NCI-H2081 treated with DMSO at 0.1 percent for 48 hours (cell line): ENCODE data around the gene GPX6.
"Not testable (repeated sequence)": the region's sequence is repeated elsewhere in the genome, so short reads cannot be mapped to it uniquely, and the experiment has no call there.

ENCODE experiments used
- DNase-seq: peaks from one replicate; lab custom pipeline; 2025; lab: John Stamatoyannopoulos, UW

GPX6 gene

DNA sequence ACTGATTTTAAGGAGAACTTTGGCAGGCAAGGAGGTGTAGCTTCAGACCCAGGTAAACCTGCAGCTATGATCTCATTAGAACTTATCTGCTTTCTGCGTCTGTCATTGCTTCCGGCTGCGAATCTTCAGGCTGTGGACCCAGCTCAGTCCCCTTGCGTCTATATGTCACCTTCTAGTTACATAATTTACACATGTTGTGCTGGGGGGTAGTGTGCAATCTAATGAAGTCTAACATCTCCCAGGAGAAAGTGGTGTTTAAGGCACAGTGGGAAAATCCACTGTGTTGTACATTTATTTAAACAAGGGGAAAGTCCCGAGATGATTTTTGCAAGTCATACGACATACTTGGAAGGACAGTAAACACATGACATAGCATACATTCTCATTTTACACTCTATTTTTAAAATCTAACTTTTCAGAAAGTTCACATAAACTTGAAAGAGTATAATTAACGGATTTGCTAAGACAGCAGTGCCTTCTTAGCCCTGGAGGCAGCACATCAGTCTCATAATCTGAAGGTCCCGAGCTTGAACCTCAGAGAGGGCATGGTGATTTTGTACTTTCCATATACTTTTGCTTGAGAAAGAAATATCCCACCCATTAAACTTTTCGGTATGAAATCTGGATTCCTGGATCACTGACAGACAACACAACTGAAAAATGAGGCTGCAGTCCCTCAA, 35.2 kb downstream of the GPX6 start:
- DNase-seq = no peak

DNA sequence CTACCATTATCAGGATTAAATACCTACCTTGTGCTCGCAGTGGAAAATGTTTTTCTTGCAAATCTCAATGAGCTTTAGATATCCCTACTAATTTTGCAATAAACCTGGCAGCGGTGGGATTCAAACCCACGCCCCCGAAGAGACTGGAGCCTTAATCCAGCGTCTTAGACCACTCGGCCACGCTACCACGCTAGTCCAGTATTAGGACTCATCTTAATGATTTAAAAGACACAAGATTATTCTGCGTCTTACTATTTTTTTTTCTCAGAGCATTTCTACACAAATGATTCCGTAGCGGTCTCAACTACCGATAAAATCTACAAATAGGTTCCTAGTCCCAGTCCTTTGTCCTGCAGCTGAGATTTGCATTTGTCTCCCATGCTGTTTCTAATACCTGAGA, 37.1 kb downstream of the GPX6 start:
- DNase-seq = no peak

DNA sequence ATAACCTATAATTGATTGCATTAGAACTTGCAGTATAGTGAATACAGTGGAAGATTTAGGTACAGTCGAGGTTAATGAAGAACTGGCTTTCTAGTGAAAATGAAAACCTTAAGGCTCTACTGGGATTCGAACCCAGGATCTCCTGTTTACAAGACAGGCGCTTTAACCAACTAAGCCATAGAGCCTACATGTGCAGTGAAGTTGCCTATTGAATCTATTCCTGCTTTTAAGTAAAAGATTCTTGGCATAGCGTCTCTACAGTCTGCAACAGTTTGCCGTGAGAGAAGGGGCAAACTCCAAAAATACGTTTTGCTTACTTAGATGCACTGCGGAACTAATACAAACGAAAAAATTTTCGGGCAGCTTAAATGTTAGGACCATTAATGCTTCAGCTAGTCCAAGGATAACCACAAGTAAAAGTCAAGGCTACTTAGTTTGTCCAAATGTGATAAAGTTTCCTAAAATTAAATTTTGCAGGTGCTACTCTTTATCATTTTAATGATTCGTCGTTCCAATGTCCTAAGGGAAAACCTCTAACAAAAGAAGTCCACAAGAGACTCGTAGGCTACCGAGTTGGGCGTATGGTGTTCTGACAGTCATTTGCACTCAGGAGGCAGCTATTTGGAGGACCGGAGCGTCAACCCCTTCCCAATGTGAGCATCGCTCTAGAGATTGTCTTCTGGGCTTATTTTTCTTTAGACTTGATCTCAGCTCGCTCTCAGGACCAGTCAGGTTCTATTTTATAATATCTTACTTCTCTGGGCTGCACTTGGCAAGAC, 41.0 kb downstream of the GPX6 start:
- DNase-seq = peak; percentile 38

DNA sequence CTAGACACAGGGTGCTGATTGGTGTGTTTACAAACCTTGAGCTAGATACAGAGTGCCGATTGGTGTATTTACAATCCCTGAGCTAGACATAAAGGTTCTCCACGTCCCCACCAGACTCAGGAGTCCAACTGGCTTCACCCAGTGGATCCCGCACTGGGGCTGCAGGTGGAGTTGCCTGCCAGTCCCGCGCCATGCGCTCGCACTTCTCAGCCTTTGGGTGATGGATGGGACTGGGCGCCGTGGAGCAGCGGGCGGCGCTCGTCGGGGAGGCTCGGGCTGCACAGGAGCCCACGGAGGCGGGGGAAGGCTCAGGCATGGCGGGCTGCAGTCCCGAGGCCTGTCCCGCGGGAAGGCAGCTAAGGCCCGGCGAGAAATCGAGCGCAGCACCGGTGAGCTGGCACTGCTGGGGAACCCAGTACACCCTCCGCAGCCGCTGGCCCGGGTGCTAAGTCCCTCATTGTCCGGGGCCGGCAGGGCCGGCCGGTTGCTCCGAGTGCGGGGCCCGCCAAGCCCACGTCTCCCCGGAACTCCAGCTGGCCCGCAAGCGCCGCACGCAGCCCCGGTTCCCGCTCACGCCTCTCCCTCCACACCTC, 46.3 kb downstream of the GPX6 start:
- DNase-seq = not testable (repeated sequence)

DNA sequence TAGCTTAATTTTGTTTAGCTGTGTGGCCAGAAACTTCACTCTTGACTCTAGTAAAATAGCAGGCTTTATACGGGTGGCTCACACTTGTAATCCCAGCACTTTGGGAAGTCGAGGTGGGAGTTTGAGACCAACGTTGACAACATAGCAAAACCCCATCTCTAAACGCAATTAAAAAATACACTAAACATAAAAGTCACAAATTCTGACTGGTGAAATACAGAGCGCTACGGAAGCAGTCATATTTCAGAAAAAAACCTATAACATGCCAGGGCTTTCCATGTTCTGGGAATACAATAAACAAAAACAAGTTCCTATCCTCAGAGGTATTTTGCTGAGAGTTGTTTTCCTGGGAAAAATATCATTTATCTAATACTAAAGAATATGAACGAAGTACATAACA, 47.5 kb downstream of the GPX6 start:
- DNase-seq = no peak

DNA sequence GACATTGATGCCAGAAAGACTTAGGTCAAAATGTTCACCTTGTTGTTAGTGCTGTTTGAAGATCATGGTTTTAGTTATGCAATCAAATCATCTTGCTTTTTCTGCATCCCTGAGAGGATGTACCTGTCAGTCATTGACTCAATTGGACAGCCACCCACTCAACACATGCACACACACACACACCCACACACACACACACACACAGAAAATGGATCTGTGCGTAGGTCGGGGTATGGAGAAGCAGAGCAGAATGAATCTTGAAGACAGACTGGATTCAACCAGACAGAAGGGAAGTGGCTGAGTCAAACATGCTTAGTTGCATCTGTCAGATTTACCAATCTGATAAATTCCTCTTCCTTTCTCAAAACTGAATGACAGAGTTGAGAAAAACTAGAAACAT, 53.2 kb downstream of the GPX6 start:
- no peak for DNase-seq

DNA sequence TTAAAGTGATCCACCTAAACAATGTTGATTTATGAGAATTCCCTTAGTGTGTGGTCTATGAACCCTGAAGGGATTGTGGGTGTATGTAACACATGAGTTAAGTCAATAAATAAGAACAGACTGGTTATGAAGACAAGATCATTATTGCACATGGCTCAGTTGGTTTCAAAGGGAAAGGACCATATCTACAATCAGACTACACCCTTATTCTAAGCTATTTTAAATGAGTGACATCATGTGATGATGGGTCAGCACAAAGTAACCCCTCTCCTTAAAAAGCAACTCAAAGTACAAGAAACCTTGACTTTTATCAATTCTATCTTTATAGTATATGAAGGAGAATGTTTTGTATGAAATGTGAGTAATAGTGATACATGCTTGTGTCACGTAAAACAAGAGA, 57.0 kb downstream of the GPX6 start:
- DNase-seq = no peak
